NCI-H1436 (cell line): ENCODE measurements around the gene KRT82.

ENCODE experiments used
- DNase-seq: peaks from one replicate; lab custom pipeline; 2025; lab: John Stamatoyannopoulos, UW

Gene KRT82

GRCh38 chr12:52435659-52435999 lies 29.5 kb upstream of the KRT82 start:
- DNase-seq: no peak

GRCh38 chr12:52434760-52435530 lies 28.8 kb upstream of the KRT82 start:
- DNase-seq: no peak

- DNase-seq: peak; percentile 47
Measured at GRCh38 chr12:52434081-52434733, 28.1 kb upstream of the KRT82 start, which contains the start of gene KRT75. Gene KRT75 (minus strand): TSS chr12:52434371. CDS start chr12:52434304, 67 bp downstream.

GRCh38 chr12:52433501-52434080 lies 27.5 kb upstream of the KRT82 start:
- no peak for DNase-seq

- DNase-seq: no peak
Measured at GRCh38 chr12:52432559-52433207, 26.5 kb upstream of the KRT82 start.

- no peak for DNase-seq
Measured at GRCh38 chr12:52428121-52428520, 22.0 kb upstream of the KRT82 start.

- DNase-seq: no peak
Measured at GRCh38 chr12:52427083-52427482, 20.9 kb upstream of the KRT82 start.

- no peak for DNase-seq
Measured at GRCh38 chr12:52426034-52426433, 19.9 kb upstream of the KRT82 start.

- no peak for DNase-seq
Measured at GRCh38 chr12:52425466-52425865, 19.3 kb upstream of the KRT82 start.

- DNase-seq: no peak
Measured at GRCh38 chr12:52423661-52424500, 17.7 kb upstream of the KRT82 start.

- DNase-seq: no peak
Measured at GRCh38 chr12:52423035-52423434, 16.9 kb upstream of the KRT82 start.

- no peak for DNase-seq
Measured at GRCh38 chr12:52419656-52420055, 13.5 kb upstream of the KRT82 start.

GRCh38 chr12:52418576-52419110 lies 12.5 kb upstream of the KRT82 start:
- DNase-seq: no peak

- peak; percentile 86 for DNase-seq
Measured at GRCh38 chr12:52417740-52418139, 11.6 kb upstream of the KRT82 start.

- no peak for DNase-seq
Measured at GRCh38 chr12:52416795-52417194, 10.7 kb upstream of the KRT82 start.

GRCh38 chr12:52415870-52416750 lies 10.0 kb upstream of the KRT82 start:
- no peak for DNase-seq

GRCh38 chr12:52414936-52415335 lies 8.8 kb upstream of the KRT82 start:
- no peak for DNase-seq

GRCh38 chr12:52413782-52414345 lies 7.7 kb upstream of the KRT82 start:
- no peak for DNase-seq

GRCh38 chr12:52413202-52413601 lies 7.1 kb upstream of the KRT82 start:
- no peak for DNase-seq

GRCh38 chr12:52411815-52412214 lies 5.7 kb upstream of the KRT82 start:
- no peak for DNase-seq
